Cardiac muscle cell (in vitro differentiated cells and primary cell): Measurements from ENCODE around the gene PPM1H. TPM values are rescaled to one million over a fixed set of nuclear protein-coding genes. Genes with fewer than 3 reads are reported as not detected.
"Not testable (repeated sequence)": the region's sequence is repeated elsewhere in the genome, so short reads cannot be mapped to it uniquely, and the experiment has no call there.

Source experiments
- DNase-seq, 2 donors: peaks; one replicate each; pipeline versions ENCODE4 v3.0.0 to v3.0.0-alpha.2; 2010 to 2017; ENCODE audit warnings: low read depth in 1 of 2, low spot score in 1 of 2
- H3K27ac ChIP-seq: fragments of 200-600 bp; sonication (generic); 2 replicates; pipeline ENCODE4 v1.5.1; 2016
- H3K27me3 ChIP-seq: fragments of 200-600 bp; sonication (generic); 2 replicates; pipeline ENCODE4 v1.6.0; 2016; ENCODE audit warnings: control low read depth
- H3K36me3 ChIP-seq: fragments of 200-600 bp; sonication (generic); 2 replicates; pipeline ENCODE4 v1.5.1; 2016; ENCODE audit warnings: control low read depth
- H3K4me1 ChIP-seq: fragments of 200-600 bp; sonication (generic); 2 replicates; pipeline ENCODE4 v1.8.1; 2017; ENCODE audit warnings: low read depth, mild to moderate bottlenecking, mixed run types
- H3K4me3 ChIP-seq: fragments of 200-600 bp; sonication (generic); 2 replicates; pipeline ENCODE4 v1.5.1; 2016; ENCODE audit warnings: mild to moderate bottlenecking
- H3K9me3 ChIP-seq: fragments of 200-600 bp; sonication (generic); 2 replicates; pipeline ENCODE4 v1.5.1; 2017; ENCODE audit warnings: low read depth, mild to moderate bottlenecking, control low read depth
- polyA plus RNA-seq: library from polyadenylated mRNA; unstranded; fragments of >200 nt; fragmentation: Nextera tagmentation; extraction: Ambion mirVana; gene quantifications from 2 replicates; pipeline ENCODE4 v1.2.1, GENCODE V29; 2016
- total RNA-seq: library from RNA; depleted of rRNA; stranded (reverse); fragments of >200 nt; gene quantifications from 2 replicates; pipeline ENCODE4 v1.2.3, GENCODE V29; 2016
- TF ChIP-seq, protein P1 (sequence below): IDR thresholded peaks from 2 replicates; pipeline ENCODE4 v1.5.1; 2012; ENCODE audit warnings: low read depth, mild to moderate bottlenecking, low read length

PPM1H gene
- total and polyA plus RNA-seq, 2 experiments from 2014 or later = 2.9 to 3.3 TPM

GRCh38 chr12:62730649-62731048 is 204.3 kb downstream of the PPM1H start:
- TF ChIP-seq, protein P1, sequence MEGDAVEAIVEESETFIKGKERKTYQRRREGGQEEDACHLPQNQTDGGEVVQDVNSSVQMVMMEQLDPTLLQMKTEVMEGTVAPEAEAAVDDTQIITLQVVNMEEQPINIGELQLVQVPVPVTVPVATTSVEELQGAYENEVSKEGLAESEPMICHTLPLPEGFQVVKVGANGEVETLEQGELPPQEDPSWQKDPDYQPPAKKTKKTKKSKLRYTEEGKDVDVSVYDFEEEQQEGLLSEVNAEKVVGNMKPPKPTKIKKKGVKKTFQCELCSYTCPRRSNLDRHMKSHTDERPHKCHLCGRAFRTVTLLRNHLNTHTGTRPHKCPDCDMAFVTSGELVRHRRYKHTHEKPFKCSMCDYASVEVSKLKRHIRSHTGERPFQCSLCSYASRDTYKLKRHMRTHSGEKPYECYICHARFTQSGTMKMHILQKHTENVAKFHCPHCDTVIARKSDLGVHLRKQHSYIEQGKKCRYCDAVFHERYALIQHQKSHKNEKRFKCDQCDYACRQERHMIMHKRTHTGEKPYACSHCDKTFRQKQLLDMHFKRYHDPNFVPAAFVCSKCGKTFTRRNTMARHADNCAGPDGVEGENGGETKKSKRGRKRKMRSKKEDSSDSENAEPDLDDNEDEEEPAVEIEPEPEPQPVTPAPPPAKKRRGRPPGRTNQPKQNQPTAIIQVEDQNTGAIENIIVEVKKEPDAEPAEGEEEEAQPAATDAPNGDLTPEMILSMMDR = no peak

GRCh38 chr12:62729579-62730544 is 205.1 kb downstream of the PPM1H start:
- H3K27ac ChIP-seq, H3K4me3 ChIP-seq, H3K27me3 ChIP-seq, H3K36me3 ChIP-seq, H3K9me3 ChIP-seq, H3K4me1 ChIP-seq: not testable (repeated sequence)
- DNase-seq = peak in 1 of 2 donors; percentile 52

More at GRCh38 chr12:62730649-62731048, 204.3 kb downstream of the PPM1H start:
- Histone ChIP-seq H3K36me3 (no peaks in the 10 kb centered on the region), H3K4me3 (no peak overlapping the region), H3K4me1 (no peaks in the 10 kb centered on the region), H3K27ac (no peak overlapping the region), H3K27me3 (no peaks in the 10 kb centered on the region), H3K9me3 (no peaks in the 10 kb centered on the region)
- DNase-seq = peak in 1 of 2 donors; percentile 69

DNA sequence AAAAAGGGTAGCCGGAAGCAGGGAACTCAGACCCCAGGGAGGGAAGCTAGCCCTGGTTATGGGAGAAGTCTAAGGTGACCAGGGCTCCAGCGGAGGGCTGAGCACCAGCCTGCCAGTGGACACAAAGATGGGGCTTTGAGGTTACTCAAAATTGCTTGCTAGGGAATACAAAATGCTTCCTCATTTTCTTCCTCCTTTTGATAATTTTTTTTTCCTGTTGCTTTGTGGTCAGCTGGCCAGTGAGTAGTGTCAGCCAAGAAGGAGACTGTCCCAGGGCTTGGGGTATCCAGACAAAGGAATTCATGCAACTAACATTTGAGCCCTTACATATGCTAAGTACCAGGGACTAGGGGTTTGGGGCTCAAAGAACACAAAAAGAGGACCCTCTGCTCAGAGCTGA is 206.2 kb downstream of the PPM1H start:
- H3K27ac ChIP-seq = no peak overlapping the region
- TF ChIP-seq, protein P1 = no peak
- H3K4me3 ChIP-seq = no peak overlapping the region
- H3K4me1 ChIP-seq = no peaks in the 10 kb centered on the region
- H3K9me3 ChIP-seq = no peaks in the 10 kb centered on the region
- H3K27me3 ChIP-seq = no peaks in the 10 kb centered on the region
- H3K36me3 ChIP-seq = no peaks in the 10 kb centered on the region
- no peak for DNase-seq

DNA sequence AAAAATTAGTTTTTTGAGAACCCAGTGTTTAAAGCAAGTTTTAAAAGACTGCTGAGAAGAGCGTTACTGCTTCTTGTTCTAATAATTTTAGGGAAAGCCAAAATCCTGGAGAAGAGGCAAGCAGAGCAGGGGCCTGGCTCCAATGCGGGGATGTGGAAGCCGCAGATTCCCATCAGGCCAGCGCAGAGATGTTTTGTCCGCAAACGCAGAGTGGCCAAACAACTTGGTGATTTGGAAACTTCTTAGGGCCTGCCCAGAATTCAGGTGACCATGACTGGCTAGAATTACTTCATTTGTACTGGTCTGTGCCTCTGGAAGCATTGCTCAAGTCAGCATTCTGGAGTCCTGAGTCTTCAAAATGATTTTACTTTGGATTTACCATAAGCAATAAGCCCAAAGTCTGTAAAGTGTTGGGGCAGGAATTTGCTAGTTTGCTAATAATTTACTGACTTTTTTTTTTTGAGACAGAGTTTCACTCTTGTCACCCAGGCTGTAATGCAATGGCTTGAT is 208.4 kb downstream of the PPM1H start:
- Histone ChIP-seq H3K4me3 (no peak overlapping the region), H3K27ac (no peak overlapping the region), H3K4me1 (no peaks in the 10 kb centered on the region), H3K27me3 (no peaks in the 10 kb centered on the region), H3K36me3 (no peaks in the 10 kb centered on the region), H3K9me3 (no peaks in the 10 kb centered on the region)
- DNase-seq = no peak
- TF ChIP-seq, protein P1 = no peak

- Histone ChIP-seq H3K27me3 (no peaks in the 10 kb centered on the region), H3K27ac (no peak overlapping the region), H3K9me3 (no peaks in the 10 kb centered on the region), H3K36me3 (no peaks in the 10 kb centered on the region), H3K4me3 (no peak overlapping the region), H3K4me1 (no peaks in the 10 kb centered on the region)
- TF ChIP-seq, protein P1 = no peak
- DNase-seq = no peak
These were observed 209.2 kb downstream of the PPM1H start for GRCh38 chr12:62725781-62726180.

DNA sequence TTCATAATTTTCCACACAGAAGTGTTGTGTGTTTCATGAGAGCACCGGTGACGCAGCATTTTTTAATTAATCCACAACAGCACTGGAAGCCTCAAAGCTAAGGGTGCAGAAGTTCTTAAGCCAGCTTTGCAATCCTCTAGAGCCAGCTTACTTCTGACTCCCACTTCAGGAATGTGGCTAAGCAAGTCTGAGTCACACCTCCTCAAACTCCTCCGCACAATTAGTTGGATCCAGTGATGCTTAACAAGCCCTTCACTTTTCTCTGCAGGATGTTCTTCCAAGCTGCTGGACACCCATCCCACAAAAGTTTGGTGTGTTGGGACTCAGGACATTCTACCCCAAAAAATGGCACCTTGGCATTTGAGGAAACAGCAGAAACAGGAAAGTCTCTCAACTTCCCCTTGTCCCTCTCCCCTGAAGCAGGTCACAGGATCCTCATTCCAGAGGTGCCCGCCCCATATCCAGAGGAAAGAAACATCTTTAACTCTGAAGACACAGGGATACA is 210.0 kb downstream of the PPM1H start:
- no peaks in the 10 kb centered on the region for H3K27me3 ChIP-seq
- peak; percentile 14 to 98 for DNase-seq
- no peaks in the 10 kb centered on the region for H3K36me3 ChIP-seq
- H3K4me1 ChIP-seq = no peaks in the 10 kb centered on the region
- H3K27ac ChIP-seq = no peak overlapping the region
- no peak overlapping the region for H3K4me3 ChIP-seq
- no peaks in the 10 kb centered on the region for H3K9me3 ChIP-seq
- TF ChIP-seq, protein P1 = no peak
